Parathyroid adenoma (tissue), 2 donors: ENCODE measurements around the gene KCNC2.

Experiments
- H2AFZ ChIP-seq: fragments of 300-600 bp; sonication (generic); one replicate; pipeline ENCODE4 v1.7.0; 2017; ENCODE audit warnings: antibody characterized with exemption, mild to moderate bottlenecking
- H3K27ac ChIP-seq: fragments of 300-600 bp; sonication (generic); one replicate; pipeline ENCODE4 v1.7.0; 2017
- H3K27me3 ChIP-seq: fragments of 300-600 bp; sonication (generic); one replicate; pipeline ENCODE4 v1.7.0; 2017; ENCODE audit warnings: low read length; ENCODE audit not compliant: control insufficient read depth, insufficient read depth
- H3K36me3 ChIP-seq: fragments of 300-600 bp; sonication (generic); one replicate; pipeline ENCODE4 v1.7.0; 2017; ENCODE audit warnings: low read length; ENCODE audit not compliant: control insufficient read depth, insufficient read depth
- H3K4me1 ChIP-seq: fragments of 300-600 bp; sonication (generic); one replicate; pipeline ENCODE4 v1.7.0; 2017; ENCODE audit warnings: control low read depth
- H3K4me2 ChIP-seq: fragments of 300-600 bp; sonication (generic); one replicate; pipeline ENCODE4 v1.7.0; 2017; ENCODE audit warnings: low read length
- H3K4me3 ChIP-seq: fragments of 300-600 bp; sonication (generic); one replicate; pipeline ENCODE4 v1.7.0; 2017; ENCODE audit warnings: low read depth, low read length
- H3K79me2 ChIP-seq: fragments of 300-600 bp; sonication (generic); one replicate; pipeline ENCODE4 v1.7.0; 2017; ENCODE audit warnings: control low read depth
- H3K9ac ChIP-seq: fragments of 300-600 bp; sonication (generic); one replicate; pipeline ENCODE4 v1.7.0; 2017; ENCODE audit warnings: mild to moderate bottlenecking
- H3K9me3 ChIP-seq: fragments of 300-600 bp; sonication (generic); one replicate; pipeline ENCODE4 v1.7.0; 2017; ENCODE audit warnings: low read length; ENCODE audit not compliant: control insufficient read depth
- TF ChIP-seq, protein P1 (sequence below): fragments of 300-600 bp; sonication (generic); IDR thresholded peaks from one replicate; pipeline ENCODE4 v1.7.0; 2017; ENCODE audit warnings: antibody characterized with exemption, mild to moderate bottlenecking
- donor health status: primary hyperparathyroidism.

Gene KCNC2

DNA sequence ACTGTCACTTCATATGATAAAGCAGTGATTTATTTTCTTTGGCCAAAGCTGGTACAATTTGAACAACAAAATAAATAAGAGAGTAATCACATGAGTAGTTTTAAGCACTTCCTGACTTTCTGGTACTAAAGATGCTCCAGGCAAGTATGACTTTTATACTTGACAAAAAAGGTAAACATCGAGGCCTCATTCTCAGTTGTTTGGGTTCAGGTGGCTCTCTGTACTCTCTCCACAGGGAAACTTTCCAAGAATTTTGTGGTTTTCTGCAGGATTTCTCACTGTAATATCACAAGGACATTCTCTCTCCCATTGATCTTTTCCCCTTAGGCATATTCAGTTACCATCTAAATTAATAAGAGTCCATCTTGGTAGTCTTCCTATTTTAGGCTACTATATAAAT is 26.6 kb upstream of the KCNC2 start:
- no peaks in the 10 kb centered on the region for H3K4me1 ChIP-seq
- no peaks in the 10 kb centered on the region for H3K36me3 ChIP-seq
- TF ChIP-seq, protein P1, sequence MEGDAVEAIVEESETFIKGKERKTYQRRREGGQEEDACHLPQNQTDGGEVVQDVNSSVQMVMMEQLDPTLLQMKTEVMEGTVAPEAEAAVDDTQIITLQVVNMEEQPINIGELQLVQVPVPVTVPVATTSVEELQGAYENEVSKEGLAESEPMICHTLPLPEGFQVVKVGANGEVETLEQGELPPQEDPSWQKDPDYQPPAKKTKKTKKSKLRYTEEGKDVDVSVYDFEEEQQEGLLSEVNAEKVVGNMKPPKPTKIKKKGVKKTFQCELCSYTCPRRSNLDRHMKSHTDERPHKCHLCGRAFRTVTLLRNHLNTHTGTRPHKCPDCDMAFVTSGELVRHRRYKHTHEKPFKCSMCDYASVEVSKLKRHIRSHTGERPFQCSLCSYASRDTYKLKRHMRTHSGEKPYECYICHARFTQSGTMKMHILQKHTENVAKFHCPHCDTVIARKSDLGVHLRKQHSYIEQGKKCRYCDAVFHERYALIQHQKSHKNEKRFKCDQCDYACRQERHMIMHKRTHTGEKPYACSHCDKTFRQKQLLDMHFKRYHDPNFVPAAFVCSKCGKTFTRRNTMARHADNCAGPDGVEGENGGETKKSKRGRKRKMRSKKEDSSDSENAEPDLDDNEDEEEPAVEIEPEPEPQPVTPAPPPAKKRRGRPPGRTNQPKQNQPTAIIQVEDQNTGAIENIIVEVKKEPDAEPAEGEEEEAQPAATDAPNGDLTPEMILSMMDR, result no peak
- no peak overlapping the region for H3K4me2 ChIP-seq
- H2AFZ ChIP-seq, result no peak overlapping the region
- no peaks in the 10 kb centered on the region for H3K9me3 ChIP-seq
- no peak overlapping the region for H3K9ac ChIP-seq
- no peaks in the 10 kb centered on the region for H3K27me3 ChIP-seq
- H3K27ac ChIP-seq, result no peak overlapping the region
- no peaks in the 10 kb centered on the region for H3K79me2 ChIP-seq
- H3K4me3 ChIP-seq, result no peak overlapping the region

DNA sequence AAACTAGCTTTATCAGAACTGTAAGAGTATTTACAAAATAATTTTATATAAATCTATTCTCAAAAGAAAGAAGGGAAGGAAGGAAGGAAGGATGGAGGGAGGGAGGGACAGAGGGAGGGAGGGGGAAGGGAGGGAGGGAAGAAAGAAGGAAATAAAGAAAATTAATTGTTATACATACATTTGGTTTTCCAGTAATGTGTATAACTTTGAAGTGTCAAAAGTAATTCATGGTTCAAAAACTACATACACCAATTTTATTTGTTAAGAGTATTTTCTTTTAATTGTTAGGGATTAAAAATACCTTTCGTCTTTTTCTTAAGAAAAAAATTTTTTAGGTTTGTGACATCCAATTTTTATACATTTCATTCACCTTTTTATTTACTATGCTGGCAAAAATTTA is 17.5 kb upstream of the KCNC2 start:
- no peaks in the 10 kb centered on the region for H3K79me2 ChIP-seq
- TF ChIP-seq, protein P1, result no peak
- H3K9me3 ChIP-seq, result no peaks in the 10 kb centered on the region
- no peaks in the 10 kb centered on the region for H3K4me1 ChIP-seq
- H3K36me3 ChIP-seq, result no peaks in the 10 kb centered on the region
- H3K27ac ChIP-seq, result no peak overlapping the region
- no peak overlapping the region for H3K9ac ChIP-seq
- H3K4me2 ChIP-seq, result no peak overlapping the region
- H2AFZ ChIP-seq, result no peak overlapping the region
- no peaks in the 10 kb centered on the region for H3K27me3 ChIP-seq
- H3K4me3 ChIP-seq, result no peak overlapping the region

DNA sequence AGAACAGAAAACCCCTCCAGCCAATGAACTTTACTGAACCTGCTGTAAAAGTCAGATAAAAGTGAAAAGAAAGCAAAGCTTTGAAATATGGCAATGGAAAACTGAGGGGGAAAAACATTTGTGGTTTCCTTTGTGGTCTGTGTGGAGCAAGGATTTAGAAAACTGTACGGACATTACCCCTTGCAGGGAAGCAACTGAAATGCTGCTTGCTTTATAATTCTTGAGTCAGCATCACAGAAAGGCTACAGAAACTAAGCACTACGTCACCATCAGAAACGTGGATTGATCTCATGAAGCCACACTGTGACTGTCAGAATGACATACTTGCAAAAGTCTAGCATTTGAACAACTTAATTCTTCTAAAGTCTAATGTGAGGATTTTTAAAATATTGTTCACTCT is 2.4 kb upstream of the KCNC2 start:
- H3K36me3 ChIP-seq, result no peaks in the 10 kb centered on the region
- no peaks in the 10 kb centered on the region for H3K4me1 ChIP-seq
- H3K9ac ChIP-seq, result no peak overlapping the region
- no peak overlapping the region for H3K4me3 ChIP-seq
- H3K27ac ChIP-seq, result no peak overlapping the region
- H3K79me2 ChIP-seq, result no peaks in the 10 kb centered on the region
- H3K27me3 ChIP-seq, result no peaks in the 10 kb centered on the region
- TF ChIP-seq, protein P1, result no peak
- no peak overlapping the region for H2AFZ ChIP-seq
- no peaks in the 10 kb centered on the region for H3K9me3 ChIP-seq
- H3K4me2 ChIP-seq, result no peak overlapping the region

DNA sequence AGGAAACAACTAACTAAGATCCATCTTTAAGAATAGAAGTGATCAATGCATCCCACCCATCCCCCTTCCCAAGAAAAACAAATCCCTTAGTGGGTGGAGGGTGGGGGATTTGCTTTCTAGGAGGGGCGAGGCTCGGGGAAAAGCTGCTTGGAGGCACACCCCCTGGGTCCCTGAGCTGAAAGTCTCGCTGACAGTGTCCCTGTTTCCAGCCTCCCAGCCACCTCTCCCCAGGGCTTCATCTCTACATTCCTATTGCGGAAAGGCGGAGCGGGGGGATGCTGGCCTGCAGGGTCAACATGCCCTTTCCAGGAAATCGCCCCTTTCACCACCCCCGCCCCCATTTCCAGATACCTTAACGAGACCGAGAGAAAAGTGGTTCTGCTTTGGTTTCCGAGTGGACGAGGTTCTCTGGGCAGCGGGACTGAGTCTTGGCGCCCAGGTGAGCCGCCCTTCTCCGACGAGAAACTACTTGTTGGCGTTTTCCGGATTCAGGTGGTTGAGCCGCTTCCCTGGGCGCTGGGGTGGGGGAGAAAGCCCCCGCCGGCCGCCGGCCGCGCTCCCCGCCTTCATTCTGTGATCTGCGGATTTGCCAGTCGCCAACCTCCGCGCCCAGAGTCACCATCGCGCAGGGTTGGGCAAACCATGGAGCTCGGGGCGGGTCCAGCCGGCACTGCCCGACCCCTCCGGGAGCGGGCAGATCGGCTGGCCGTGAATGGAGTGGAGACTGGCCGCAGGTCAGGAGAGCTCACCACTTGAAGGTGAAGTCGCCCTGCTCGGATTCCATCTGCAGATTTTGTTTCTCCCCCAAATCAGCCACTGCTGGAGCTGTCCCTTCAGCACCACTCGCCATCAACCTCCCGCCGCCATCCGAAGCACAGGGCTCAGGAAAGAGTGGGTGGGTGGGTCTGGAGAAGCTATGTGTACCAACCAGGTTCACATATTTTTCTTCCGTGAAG is 505 bp downstream of the KCNC2 start:
- no peaks in the 10 kb centered on the region for H3K36me3 ChIP-seq
- no peaks in the 10 kb centered on the region for H3K4me1 ChIP-seq
- H3K9me3 ChIP-seq, result no peaks in the 10 kb centered on the region
- TF ChIP-seq, protein P1, result no peak
- H3K27ac ChIP-seq, result no peak overlapping the region
- H3K4me3 ChIP-seq, result no peak overlapping the region
- H3K9ac ChIP-seq, result no peak overlapping the region
- peak overlapping the region; percentile 77 for H2AFZ ChIP-seq
- no peaks in the 10 kb centered on the region for H3K27me3 ChIP-seq
- H3K79me2 ChIP-seq, result no peaks in the 10 kb centered on the region
- peak overlapping the region; percentile 67 for H3K4me2 ChIP-seq
